HG03520 (cell line): ENCODE data around the gene PXN.
"Not testable (repeated sequence)": the region's sequence is repeated elsewhere in the genome, so short reads cannot be mapped to it uniquely, and the experiment has no call there.

Source experiments
- ATAC-seq: cut with Tn5 transposase; IDR thresholded peaks from one replicate; pipeline ENCODE4 v1.9.1; 2021; ENCODE audit warnings: mild to moderate bottlenecking, moderate library complexity; ENCODE audit not compliant: unreplicated experiment

Gene PXN

DNA sequence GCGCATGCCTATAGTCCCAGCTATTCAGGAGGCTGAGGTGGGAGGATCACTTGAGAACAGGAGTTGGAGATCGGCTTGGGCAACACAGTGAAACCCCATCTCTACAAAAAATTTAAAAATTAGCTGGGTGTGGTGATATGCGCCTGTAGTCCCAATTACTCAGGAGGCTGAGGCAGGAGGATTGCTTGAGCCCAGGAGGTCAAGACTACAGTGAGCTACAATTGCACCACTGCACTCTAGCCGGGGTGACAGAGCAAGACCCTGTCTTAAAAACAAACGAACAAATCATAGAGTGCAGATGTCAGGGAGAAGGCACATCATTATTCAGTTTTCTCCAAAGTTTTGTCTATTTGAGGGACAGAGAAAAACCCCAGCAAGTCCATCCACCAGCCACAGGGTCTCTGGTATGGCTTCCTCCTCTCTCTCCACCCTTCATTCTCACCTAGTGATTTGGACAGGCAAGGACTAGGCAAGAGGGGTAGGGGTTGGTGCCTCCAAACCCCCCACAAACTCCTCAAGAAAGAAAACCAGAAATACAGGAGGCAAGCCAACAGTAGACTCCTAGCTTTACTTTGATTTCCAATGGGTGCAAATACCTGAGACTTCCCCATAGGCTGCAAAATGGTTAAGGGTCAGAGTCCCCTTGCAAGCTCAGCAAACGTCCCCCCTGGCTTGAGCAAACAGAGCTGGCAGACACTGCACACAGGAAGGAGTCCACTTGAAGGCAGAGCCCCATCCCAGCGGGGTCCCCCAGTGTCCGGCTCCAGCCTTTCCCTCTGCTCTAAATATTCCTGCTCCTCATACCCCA lies 38.1 kb downstream of the PXN start:
- no peak for ATAC-seq

DNA sequence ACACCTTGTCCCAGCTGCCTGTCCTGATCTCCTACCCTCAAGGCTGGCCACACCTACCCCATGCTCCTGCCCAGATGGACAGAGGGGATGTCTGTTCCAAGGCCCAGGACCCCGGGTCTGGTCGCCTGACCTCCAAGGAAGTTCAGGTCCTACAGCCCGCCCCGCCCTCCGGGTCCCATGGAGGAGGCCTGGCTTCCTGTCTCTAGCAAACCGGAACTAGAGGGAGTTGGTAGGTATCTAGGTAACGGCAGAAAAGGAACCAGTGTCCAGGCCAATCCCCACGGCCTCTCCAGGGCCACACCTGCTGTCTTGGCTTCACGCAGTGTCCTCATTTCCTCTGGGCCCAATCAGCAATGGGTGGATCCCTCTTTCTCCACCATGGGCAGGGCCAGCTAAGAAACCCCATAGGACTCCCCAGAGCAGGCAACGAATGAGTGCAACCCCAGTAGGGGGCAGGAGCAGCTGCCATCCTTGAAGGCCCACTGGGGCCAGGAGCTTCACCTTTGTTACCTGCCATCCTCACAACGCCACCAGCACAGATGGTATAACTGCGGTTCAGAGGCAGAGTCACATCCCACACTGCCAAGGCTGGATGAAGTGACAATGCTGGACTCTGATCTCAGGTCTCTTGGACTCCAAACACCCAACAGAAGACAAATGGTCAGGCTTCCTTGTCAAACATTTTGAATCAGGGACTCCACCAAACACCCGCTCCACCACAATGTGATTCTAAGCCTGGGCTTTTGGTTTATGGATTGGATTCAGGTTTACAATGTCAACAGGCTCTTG lies 39.5 kb downstream of the PXN start:
- no peak for ATAC-seq

DNA sequence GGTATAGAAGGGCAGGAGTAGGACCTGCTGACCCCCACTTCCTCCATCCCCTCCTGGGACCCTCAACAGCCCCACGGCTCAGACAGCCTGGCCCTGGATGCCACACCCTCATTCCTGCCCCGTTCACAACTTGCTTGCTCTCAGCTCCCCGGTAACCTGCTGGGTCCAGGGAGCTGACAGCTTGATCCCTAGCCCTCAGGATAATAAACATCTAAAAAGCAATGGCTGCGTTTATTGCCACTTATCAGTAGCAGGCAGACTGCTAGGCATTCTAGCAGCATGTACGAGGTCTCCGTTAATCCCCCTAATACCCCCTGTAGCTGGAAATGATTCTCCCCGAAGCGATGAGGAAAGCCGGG lies 40.4 kb downstream of the PXN start:
- no peak for ATAC-seq

DNA sequence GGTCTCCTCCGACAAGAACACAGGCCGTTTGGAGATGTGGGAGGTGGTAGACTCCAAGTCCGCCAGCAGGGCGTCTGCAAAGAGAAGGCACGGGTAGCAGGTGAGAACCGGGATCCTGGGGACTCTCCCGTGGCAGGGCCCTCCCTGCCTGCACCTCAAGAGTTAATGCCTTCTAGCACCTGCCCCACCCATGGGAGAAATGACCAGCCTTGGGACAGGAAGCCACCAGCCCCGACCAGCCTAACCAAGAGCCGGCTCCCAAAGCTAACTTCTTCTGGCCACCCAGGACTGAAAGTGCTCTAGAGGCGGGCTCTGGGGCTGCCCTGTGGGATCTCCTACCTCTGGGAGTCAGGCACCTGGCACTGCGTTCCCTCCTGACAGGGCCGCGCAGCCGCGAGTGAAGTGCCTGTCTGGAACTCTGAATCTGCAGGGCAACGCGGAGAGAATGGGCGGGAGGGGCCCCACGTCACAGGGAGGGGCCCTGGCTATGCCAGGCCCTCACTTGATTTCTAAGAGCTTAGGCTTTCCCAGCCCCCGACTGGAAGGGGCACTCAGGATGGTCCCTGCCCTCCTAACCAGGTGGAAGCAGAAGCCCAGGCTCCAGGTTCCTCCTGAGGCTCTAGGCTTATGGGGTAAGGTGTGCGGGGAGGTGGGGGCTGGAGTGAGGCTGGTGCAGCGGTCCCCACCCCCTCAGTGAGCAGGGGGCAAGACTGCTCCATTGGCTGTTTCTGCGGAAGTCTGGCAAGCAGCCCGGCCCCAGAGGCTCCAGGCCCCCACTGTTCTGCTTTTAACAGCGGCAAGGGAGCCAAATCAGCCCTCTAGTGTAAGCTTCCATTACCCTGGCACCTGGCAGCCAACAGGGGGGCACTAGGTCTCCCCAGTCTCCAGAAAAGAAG lies 41.0 kb downstream of the PXN start:
- no peak for ATAC-seq

DNA sequence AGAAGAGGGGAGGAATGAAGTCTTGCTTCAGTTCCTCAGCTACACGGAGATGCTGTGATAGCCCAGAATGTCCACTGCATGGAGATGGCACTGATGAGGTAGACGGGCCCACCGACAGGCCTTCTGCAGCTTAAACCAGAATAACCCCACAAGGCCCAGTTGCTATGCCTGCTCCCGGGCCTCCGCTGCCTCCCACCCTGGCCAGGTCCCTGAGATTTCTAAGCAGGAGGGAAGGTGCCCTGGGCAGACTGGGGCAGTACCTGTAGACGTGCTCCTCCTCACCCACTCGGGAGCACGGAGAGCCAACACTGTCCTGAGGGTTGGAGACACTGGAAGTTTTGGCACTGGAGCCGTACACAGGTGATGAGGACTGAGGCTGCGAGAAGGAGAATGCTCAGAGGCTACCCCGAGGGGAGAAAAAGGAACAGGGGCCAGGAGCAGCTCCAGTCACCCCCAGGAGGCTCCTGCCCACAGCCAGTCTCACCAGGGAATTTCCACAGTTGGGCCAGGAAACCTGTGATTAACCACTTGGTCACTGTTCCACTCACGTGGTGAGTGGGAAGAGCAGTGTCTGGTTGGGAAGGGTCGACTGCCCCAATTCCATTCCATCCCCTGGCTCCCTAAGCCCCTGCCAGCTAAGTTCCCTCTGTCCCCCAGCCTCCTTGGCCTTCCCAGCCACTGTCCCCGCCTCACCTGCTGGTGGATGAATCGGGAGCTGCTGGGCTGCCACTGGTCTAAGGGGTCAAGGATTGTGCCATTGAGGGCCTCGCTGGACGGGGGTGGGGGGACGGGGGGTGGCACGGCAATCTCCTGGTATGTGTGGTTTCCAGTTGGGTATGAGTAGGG lies 41.8 kb downstream of the PXN start:
- ATAC-seq = no peak

DNA sequence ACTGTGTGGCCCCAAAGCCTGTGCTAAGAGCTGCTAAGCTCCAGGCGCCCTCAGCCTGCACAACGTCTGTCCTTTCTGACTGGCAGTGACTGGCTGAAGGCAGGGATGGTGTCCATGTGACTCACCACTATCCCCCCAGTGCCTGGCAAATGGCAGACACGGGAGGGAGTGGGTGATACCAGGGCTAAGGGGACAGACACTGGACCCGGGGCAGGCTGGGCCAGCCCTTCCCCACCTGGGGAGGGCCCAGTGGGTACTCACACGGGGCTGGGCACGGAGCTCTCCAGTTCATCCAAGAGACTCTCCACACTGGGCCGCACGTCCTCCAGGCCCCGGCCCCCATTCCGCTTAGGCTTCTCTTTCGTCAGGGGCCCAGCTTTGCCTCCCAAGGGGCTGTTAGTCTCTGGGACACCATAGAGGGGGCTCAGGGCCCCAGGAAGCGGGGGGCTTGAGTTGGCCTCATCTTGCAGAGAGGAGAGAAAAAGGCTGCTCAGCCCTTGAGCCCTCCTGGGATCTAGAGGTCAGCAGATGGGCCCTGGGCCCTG lies 43.2 kb downstream of the PXN start:
- no peak for ATAC-seq

DNA sequence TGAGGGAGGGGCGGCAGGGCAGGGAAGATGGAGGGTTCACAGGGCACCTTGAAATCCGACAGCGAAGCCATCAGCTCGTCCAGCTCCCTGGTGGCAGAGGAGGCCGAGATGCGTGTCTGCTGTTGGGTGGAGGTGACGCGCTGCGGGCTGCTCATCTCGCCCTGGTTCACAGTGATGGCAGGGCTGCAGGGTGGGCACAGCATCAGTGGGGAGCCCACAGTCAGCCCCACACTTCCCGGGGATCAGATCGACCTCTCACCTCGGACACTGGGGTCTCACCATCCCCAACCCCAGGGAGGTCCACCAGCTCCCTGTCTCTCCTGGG lies 44.0 kb downstream of the PXN start:
- ATAC-seq = no peak

DNA sequence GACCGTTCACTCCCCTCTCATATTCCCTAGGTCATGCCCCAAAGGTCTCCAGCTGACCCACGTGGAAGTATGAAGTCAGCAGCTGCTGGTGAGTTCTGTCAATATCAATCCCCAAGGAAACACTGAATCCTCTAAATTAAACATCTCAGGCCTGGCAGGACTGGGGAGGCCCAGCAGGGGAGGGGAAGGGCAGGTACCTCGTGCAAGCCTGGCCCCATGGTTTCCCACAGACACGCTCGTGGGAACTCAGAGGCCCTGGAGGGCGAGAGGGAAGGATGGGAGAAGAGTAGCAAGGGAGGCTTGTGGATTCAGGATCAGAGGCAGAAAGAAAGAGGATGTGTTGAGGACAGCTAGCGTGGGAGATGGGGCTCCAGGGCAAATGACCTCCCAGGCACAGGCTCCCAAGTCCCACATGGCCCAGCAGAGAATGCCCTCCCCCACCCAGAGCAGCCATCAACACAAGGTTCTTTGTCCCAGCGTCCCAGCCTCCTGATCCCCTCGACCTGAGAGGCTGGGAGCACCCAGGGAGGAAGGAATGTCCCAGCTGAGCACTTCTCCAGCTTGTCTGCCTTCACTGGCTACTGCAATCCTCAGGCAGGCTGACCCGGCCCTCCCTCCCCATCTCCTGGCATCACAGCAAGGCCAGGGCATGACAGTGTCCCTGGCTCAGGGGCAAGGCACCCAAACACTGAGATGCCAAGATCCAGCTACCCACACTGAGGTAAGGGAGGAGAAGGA lies 44.5 kb downstream of the PXN start:
- ATAC-seq = no peak

DNA sequence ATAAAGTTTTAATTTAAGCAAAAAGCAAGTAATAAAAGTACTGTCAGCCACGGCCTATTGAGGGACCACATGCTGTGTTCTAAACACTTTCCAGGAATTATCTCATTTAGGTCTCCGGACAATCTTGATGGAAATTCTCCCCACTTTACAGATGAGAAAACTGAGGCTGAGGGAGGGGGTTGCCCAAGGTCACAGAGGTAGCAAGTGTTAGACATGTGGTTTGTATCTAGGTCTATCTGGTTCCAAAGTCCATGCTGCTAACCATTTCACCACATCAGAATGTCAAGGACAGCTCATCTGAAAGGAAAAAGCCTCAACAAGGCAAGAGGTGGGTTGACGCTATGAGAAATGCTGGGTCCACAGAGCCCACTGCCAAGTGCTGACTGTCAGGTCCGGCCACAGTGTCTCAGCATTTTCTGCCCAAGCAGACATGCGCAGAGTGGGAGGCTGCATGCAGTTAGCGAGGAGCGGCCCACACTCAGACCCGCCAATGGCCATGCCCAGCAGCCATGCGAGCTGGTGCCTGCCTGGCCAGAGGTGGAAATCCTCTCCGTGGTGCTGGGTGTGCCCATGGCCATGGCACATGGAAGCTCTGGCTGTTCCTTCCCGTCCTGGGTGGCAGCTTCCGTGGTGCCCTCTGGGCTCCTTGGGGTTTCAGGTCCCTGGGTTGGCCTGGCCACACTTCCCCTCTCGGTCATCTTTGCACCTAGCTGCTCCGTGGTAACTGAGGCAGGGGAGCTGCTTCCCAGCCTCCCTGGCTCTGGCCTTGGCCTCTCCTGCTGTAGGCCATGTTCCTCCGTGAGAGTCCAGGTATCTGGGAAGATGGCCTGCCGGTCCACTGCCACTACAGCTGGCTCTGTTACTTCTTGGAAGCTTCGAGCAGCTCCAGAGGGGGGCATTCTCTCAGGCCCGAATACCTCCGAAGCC lies 46.6 kb downstream of the PXN start:
- ATAC-seq = no peak

DNA sequence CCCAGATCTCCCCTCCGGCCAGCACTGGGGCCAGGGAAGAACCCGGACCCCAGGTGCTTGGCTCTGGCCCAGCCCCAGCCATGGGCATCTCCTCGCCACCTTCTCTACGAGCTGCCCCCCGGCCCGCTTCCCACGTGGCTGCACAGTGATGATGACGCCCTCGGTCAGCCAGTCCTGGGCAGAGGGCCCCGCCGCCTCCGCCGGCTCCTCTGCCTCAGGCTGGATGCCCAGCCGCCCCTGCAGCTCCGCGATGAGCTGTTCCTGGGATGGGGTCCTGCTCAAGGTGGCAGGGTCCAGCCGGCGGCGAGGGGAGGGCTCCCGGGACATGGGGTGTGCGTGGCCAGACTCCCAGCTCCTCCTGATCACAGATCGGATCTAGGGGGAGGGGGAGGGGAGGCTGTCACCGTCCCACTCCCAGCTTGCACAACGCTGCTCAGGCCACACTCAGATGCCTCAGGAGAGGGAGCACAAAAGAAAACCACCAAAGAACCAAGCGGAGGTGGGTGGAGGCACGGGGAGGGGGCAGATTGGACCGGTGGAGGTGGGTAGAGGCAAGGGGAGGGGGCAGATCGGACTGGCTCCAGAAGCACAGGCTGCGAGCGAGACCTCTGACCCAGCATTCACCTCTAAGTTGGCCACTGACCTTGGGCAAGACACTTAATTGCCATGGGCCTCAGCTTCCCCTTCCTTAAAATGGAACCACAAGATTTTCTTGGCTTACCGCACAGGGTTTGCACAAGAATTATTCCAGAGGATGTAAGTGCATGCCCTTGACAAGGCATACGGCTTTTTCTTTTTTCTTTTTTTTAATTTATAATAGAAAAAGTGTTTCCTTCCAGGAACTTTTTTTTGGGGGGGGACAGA lies 48.6 kb downstream of the PXN start:
- no peak for ATAC-seq

DNA sequence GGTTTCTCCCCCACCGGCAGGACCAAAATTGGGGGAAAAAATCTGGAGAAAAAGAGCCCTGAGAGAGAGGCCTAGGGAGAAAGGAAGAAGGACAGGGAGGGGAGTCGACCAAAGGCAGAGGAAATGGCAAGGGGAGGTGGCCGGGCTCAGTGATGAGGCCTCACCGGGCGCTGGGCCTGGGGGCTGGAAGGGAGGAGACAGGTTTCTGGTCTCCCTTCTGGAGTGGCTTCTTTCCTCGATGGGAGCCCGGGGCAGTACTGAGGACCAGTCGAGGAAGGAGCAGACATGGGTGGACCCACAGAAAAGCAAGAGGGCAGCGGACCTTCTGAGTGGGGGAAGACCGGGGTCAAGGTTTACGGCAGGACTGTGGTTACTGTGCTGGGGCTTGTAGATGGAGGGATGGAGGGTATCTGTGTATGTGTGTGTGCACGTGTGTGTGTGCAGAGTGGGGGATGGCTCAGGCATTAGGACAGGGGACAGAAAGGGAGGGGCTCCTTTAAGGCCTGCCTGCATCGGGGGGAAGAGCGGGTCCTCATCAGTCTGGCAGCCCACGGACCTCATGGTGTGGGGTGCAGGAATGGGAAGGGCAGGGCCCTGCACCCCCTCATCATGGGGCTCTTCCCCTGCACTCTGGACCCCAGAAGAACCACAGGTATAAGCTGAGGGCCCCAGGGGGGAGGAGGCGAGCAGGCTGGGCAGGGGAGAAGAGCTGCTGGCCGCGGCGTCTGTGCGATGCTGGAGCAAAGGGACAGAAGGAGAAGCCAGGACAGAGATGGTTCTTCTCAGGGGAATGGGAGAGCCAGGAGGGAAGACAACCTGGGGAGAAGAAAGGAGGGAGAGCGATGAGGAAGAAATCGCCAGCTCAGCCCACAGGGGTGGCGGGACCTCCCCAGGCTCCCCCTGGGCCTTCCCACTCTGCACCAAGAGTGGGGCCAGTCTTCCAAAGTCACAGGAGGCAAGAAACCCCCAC lies 49.5 kb downstream of the PXN start:
- no peak for ATAC-seq

DNA sequence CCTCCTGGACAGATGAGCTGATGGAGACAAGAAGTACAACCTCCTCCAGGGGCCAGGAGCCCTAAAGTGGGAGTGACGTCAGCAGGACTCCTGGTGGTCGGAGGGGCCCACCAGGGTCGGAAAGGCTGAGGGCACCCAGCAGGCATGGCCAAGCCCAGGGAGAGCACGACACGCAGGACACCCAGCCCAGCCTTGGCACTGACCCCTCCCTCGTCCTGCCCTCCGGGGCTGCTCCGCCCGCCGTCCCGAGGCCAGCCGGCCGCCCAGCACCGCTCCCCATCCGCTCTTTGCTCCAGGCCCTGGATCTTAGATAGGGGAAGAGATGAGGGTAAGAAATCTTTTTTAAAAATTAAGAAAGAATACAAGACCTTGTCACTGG lies 50.2 kb downstream of the PXN start:
- ATAC-seq = no peak

DNA sequence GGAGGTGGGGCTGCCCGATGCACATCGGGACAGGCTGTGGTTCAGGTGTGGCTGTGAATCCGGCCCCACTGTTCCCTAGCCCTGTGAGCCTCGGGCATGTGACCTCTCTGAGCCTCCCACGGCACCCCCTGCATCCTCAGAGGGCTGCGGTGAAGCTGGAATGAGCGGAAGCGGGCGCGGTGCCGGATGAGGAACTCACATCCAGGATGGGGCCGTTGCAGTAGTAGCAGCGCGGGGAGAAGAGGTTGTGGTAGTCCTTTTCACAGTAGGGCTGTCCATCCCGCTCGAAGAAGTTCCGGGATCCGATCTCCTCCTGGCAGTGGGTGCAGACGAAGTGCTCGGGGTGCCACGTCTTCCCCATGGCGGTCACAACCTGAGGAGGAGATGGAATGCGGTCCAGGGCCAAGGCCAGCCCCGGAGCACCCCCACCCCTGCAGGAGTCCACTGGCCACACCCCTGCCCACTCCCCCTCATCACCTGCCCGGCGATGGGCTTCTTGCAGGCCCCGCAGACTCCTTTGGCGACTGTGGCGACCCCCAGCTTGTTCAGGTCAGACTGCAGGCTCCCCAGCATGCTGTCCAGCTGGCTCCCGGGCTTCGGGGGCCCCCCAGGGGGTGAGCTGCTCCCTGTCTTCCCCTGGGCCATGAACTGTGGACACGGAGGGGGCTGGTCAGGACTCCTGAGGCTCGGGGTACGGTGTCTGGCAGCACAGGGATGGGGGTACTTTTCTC lies 50.7 kb downstream of the PXN start:
- no peak for ATAC-seq

DNA sequence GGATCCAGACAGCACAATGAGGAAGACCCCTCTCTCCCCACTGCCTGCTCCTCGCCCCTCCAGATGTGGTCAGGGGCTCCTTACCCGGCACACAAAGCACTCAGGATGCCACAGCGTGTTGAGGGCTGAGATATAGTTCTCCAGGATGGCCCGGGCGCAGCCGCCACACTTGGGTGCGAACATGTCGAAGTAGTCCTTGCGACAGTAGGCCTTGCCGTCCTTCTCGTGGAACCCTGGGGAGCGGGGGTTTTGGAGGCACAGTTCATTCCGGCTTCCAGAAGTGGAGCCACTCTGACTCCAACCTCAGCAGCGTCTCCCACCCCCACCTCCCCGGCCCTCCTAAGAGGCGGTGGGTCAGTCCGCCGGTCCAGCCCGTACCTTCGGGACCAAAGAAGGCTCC lies 51.8 kb downstream of the PXN start:
- no peak for ATAC-seq

DNA sequence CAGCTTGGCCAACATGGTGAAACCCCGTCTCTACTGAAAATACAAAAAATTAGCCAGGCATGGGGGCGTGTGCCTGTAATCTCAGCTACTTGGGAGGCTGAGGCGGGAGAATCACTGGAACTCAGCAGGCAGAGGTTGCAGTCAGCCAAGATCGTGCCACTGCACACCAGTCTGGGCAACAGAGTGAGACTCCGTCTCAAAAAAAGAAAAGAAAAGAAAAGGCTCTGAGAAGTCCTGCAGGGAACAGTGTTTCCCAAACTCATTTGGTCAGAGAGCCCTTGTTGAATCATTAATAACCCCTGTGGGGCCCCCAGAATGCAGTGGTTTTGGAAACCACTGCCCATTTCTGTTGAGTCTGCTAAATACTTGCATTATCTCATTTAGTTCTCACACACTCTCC lies 52.3 kb downstream of the PXN start:
- not testable (repeated sequence) for ATAC-seq

DNA sequence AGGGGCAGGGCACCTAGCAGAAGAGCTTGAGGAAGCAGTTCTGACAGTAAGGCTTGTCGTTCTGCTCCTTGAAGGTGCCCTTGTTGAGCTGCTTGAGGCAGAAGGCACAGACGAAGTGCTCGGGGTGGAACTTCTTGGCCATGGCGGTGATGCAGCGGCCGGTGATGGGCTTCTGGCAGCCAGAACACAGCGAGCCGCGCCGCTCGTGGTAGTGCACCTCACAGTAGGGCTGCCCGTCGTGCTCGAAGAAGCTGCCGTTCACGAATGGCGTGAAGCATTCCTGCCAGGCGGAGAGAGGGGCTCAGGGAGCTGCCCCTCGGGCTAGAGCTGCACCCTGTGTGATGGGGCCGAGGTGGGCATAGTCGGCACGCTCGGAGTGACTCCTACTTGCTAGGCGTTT lies 53.2 kb downstream of the PXN start:
- ATAC-seq = no peak
